NT2/D1 (cell line): ENCODE results near the gene PLD5.

Source experiments
- SUZ12 ChIP-seq: IDR thresholded peaks from 2 replicates; pipeline ENCODE4 v1.6.1; 2011; ENCODE audit not compliant: insufficient read length, insufficient read depth; ENCODE audit errors: extremely low read depth
- YY1 ChIP-seq: IDR thresholded peaks from 2 replicates; pipeline ENCODE4 v1.6.1; 2011; ENCODE audit not compliant: insufficient read length, insufficient read depth
- ZNF274 ChIP-seq: IDR thresholded peaks from 2 replicates; pipeline ENCODE4 v1.6.1; 2011; ENCODE audit warnings: mild to moderate bottlenecking, low read depth, low read length

DNA sequence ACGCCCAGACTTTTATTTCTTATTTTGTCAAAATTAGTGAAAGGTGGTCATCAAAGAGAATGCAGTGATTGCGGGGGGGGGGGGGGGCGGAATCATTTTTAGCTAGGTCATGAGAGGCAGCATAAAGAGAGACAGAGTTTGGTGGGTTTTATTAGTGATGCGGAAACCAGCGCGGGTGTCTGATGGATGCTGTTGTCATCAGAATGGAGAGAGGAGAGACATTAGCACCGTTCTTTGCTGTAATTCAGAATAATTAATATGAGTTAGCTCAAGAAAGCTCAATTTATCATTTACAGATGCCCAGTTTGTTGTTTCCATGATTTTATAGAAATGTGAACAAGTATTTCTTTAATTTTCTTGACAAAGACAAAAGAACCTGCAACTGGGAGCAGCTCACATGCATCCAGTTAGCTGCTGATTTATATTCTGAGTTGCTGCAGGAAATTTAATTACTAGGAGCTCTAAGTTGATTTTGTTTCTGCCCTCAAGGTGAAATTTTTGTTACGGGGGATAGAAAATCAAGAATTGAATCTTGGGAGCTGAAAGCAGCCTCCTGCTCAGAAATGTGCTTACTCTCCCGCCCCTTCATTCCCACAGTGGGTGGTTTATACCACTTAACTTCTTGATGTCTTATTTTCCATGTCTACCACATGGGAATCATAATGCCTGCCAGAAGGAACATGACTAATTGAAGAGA lies 392.2 kb downstream of the PLD5 start:
- TF ChIP-seq ZNF274 (no peak), YY1 (no peak), SUZ12 (no peak)
